HG03378 (cell line): ENCODE measurements around the gene SGCG.
"Not testable (repeated sequence)": the region's sequence is repeated elsewhere in the genome, so short reads cannot be mapped to it uniquely, and the experiment has no call there.

Experiments
- ATAC-seq: cut with Tn5 transposase; IDR thresholded peaks from one replicate; pipeline ENCODE4 v1.9.1; 2021; ENCODE audit warnings: mild to moderate bottlenecking, moderate library complexity; ENCODE audit not compliant: unreplicated experiment

The SGCG gene

DNA sequence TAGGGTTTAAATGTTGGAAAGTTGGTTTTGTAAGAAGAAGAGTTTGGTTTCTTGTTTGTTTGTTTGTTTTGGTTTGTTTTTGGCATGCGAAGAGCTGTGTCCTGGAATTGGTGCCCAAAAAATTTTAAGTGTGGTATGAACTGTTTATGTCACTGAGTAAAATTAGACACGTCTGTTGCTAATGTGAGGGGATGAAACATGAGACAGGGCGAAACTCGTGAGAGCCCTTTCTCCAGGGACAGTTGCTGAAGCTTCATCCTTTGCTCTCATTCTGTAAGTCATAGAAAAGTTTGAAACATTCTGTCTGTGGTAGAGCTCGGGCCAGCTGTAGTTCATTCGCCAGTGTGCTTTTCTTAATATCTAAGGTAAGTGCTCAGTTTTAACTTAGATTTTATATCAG lies at the start of gene SGCG:
Gene SGCG, plus strand, starts transcription at position 269 of the 400 bp plus-strand sequence. CDS start 22,716 bp downstream, outside the sequence.
- no peak for ATAC-seq

DNA sequence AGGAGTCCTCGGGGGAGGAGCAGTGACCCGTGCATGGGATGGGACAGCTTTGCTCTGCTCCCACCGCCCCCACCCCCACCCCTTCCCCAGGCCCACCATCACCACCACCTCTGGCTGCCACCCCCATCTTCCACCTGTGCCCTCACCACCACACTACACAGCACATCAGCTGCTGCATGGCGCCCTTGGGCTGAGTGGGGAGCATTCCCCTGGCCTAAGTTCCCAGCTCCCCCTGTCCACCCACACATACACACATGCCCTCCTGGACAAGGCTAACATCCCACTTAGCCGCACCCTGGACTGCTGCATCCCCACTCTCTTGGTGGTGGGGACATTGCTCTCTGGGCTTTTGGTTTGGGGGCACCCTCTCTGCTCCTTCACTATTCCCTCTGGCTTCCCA lies 46.2 kb upstream of the SGCG start:
- ATAC-seq: no peak

DNA sequence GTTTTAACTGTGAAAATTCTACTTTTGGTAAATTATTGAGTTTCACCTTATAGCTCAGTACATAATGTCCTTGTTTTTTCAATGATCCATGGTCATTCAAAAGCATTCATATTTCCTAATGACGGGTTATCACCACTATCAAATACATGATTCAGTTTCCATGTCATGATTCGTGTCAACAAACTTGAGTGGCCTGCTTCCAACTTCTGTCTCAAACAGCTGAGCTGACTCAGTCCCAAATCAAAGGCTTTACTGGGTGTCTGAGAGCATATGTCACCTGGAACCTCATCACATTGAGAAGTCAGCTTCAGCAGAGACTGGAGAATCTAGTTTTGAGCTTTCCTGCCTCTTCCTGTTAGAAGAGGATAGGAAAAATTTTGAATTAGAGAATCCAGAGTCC lies 40.3 kb upstream of the SGCG start:
- no peak for ATAC-seq

DNA sequence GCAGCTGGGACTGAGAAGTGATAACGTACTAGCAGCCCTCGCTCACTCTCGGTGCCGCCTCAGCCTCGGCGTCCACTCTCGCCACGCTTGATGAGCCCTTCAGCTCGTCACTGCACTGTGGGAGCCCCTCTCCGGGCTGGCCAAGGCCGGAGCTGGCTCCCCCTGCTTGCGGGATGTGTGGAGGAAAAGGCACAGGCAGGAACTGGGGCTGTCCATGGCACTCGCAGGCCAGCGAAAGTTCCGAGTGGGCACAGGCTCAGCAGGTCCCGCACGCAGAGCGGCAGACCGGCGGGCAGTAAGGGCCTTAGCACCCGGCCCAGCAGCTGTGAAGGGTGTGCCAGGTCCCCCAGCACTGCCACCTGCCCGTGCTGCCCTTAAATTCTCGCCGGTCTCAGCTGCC lies 38.8 kb upstream of the SGCG start:
- no peak for ATAC-seq

DNA sequence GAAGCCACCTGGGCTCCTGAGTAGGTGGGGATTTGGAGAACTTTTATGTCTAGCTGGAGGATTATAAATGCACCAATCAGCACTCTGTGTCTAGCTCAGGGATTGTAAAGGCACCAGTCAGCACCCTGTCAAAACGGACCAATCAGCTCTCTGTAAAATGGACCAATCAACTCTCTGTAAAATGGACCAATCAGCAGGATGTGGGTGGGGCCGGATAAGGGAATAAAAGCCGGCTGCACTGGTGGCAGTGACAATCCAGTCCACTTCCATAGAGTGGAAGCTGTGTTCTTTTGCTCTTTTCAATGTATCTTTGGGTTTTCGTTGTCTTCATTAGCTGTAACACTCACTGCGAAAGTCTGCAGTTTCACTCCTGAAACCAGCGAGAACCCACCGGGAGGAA lies 38.2 kb upstream of the SGCG start:
- not testable (repeated sequence) for ATAC-seq

- ATAC-seq: no peak
These were observed 36.3 kb upstream of the SGCG start for GRCh38 chr13:23144431-23144830.

GRCh38 chr13:23146006-23146405 lies 34.8 kb upstream of the SGCG start:
- ATAC-seq: no peak

DNA sequence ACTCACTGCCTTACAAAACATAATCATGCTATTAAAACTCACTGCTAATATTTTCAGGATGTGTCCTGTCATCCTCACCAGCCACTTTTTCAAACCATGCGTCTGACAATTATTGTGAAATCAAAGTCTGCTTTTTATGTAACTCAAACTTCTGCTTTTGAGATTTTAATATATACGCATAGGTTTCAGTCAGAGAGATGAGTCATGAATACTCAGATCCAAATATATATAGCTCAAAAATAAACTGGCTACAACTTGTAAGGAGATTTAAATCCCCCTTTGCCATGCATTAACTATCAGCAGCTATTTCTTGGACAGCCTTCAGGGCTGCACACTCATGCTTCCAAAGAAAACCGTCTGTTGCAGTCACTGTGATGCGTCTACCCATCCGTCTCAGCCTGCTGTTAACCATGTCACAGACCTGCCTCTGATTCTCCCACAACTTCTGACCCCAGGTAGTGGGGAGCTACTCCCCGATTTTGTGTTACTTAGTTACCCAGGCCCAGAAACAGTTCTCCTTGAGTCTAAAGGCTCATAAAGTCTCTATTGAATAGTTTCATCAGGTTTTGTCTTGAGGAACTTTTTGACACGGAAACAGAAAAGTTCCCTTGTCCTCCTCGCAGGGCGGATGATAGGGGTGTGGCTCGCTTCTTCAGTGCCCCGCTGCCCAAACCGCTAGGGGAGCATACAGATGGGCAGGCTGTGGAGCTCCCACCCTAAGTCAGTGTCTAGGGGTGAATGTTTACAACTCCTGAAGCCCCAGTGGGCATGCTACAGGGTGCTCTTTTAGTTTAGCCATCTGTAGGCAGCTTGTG lies 33.8 kb upstream of the SGCG start:
- ATAC-seq: no peak

- no peak for ATAC-seq
These were observed 33.0 kb upstream of the SGCG start for GRCh38 chr13:23147827-23148226.

DNA sequence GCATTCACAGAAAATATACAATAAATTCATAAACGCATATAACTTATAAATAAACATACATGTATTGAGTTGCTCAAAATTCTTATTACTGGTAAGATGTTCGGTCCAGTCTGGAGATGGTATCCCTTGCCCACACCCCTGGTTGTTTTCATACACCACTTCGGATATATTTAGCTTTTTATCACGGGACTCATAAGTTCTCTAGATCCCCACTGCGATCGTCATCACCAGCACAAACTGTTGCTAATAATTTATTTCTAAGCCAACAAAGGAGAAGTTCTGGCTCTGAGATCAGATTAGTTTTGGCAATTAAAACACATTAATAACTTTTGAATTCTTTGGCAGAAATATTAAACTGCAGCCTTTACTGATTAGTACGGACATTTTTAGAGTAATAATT lies 23.0 kb upstream of the SGCG start:
- no peak for ATAC-seq

- no peak for ATAC-seq
These were observed 21.5 kb upstream of the SGCG start for GRCh38 chr13:23159205-23159759.

DNA sequence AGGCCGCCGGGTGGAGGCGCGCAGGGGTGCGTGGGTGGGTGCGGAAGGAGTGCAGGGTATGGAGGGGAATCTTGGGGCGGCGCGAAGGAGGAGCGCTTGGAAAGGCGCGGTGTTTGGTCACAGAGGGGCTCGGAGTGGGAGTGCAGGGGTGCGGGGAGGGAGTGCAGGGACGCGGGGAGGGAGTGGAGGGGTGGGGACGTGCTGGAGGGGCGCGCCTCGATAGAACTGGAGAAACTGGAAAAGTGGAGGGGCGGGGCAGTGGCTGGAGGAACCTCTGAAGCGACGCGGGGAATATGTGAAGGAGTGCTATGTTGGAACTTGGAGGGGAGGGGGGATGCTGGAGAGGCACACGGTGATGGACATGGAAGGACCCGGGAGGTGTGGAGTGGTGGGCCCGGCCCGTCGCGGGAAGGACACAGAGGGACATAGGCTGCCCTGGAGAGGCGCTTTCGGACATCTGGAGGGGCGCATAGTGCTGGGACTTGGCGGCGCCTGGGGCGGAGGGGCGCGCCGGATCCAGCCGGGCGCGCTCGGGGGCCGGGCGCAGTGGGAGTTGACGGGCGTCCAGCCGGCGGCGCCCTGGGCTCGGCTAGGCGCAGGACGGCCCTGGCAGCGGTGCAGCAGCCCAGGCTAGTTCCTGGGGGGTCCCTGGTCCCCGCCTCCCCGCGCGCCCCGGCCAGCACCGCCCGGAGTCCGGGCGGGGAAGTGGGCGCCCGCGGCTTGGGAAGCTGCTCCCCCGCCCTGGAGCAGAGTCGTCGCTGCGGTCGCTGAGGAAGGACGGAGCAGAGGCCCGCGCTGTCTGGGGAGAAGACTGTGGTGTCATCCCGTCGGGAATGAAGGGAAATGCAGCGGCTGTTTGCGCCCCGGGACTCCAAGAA lies 20.8 kb upstream of the SGCG start:
- ATAC-seq: no peak

DNA sequence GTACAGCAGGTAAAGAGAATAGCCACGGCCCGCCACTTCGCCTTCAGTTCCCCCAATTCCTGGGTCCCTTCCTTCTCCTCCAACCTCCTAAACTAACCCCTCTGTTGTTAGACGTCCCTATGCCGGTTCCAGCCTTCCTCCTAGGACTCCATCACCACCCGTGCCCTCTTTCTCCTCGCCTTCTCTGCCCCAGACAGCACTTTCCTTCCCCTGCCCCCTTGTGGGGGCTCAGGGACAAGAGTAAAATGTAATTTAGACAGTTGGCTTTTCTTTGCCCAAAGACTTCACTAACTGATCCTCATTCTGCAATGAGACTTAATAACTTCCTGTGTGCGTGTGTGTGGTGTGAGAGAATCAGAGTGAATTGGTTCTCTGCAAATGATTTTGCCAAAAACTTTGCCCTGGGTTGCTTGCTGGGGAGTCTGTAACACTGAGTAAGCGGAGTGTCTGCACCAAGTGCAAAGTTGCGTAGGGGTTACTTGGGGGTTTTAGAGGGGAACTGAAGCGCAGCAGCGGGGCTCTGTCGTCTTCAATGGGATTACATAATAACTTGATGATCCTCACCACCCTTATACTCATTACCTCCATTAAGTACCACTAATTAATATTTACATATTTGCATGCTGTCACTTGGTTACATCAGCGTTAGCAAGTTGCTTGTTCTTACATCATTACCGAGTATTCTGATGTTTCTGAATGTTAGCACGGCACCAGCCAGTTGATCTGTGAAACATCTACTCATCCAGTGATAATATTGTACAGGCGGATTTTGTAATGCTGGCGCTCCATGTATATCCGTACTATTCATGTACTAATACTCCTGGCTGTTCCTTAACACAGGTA lies 19.9 kb upstream of the SGCG start:
- no peak for ATAC-seq

DNA sequence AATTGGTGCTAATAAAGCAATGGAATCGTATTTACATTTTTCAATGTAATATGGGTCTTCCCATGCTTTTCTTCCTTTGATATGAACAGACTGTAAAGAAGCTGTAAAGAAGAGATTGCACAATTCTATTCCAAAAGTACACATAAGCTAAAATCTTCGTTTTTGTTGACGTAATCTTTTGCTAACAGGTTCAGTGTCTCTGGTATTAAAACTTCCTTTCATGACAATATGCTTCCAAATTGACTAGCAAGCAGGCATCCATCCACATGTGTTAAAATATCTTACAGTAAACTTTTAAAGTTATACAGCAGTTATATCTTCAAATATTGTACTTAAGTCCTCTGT lies 19.3 kb upstream of the SGCG start:
- no peak for ATAC-seq

DNA sequence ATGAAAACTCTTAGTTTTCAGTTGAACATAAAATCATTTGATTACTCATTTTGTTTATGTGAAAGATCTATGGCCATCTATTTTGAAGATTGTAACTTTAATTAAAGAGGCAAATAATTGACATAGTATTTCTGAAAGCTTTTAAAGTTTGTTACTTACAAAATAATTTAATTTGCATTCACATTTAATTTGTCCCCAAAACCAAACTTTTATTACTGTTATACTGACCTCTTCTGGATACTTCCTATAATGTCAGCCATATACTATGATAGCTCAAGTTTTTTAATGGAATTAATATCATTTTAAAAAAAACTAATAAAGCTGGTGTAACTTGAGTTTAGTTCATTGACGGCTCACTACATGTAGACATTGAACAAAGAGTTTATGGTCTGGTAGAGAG lies 4.9 kb upstream of the SGCG start:
- no peak for ATAC-seq

- no peak for ATAC-seq
These were observed 1.4 kb downstream of the SGCG start for GRCh38 chr13:23182142-23182541.

GRCh38 chr13:23183292-23183691 lies 2.5 kb downstream of the SGCG start:
- ATAC-seq: no peak

DNA sequence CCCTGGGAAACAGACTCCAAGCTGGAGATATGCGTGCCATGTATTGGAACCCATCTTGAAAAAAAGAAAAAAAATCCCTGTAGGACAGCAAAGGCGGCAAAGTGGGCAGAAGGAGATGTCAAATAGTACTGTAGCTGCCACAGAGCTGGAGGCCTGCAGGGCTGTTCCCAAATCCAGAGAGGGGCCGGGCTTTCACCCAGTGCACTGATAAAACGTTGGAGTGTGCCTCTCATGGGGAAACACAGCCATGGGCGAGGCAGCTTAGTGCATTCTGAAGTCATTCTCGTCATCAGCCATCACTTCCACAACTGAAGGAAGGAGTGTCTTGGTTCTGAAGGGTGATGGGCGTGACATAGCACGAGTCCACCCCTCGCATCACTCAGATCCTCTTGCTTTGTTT lies 4.8 kb downstream of the SGCG start:
- no peak for ATAC-seq

GRCh38 chr13:23201870-23202269 lies 21.1 kb downstream of the SGCG start:
- no peak for ATAC-seq

DNA sequence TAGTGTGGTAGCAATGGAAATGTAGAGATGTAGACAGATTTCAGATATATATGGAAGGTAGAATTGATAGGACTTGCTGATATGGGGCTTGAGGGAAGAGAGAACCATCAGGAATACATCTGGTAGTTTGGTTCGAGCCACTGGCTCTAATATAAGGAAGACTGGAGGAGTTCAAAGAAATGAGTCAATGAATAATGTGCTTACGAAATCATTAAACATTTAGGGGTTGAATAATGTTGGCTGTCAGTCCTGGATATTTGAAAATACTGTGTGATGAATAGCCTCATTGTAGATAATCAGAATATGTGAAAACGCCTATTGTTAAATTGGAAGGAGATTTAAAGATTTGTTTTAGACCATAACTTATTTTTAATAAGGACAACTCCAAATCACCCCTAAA lies 21.6 kb downstream of the SGCG start:
- ATAC-seq: no peak

GRCh38 chr13:23203516-23203915 lies 22.7 kb downstream of the SGCG start:
- ATAC-seq: no peak
